NT2/D1 (cell line): ENCODE measurements around the gene TMEM87A.

ENCODE experiments used
- YY1 ChIP-seq: IDR thresholded peaks from 2 replicates; pipeline ENCODE4 v1.6.1; 2011; ENCODE audit not compliant: insufficient read length, insufficient read depth
- ZNF274 ChIP-seq: IDR thresholded peaks from 2 replicates; pipeline ENCODE4 v1.6.1; 2011; ENCODE audit warnings: mild to moderate bottlenecking, low read depth, low read length

DNA sequence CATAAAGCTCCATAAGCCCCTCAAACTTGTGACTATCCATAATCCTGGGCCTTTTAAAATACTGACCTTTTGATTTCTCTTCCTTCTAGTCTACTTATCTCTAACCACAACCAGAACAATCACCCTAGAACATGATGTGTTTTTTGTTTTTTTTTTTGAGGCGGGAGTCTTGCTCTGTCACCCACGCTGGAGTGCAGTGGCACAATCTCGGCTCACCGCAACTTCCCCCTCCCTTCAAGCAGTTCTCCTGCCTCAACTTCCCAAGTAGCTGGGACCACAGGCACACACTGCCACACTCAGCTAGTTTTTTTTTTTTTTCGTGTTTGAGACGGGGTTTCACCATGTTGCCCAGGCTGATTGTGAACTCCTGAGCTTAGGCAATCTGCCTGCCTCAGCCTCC is 90.3 kb downstream of the TMEM87A start:
- no peak for TF ChIP-seq ZNF274
- no peak for TF ChIP-seq YY1
